ENCODE results near the gene ITGAX. TPM values are rescaled to one million over a fixed set of nuclear protein-coding genes. Genes with fewer than 3 reads are reported as not detected.

ITGAX gene
- total and polyA plus RNA-seq, 10 of the 15 experiments (the other 5 are each of a cell fraction or from before 2014, with no cell fraction given) = 1.6 to 37.9 (median 17.9) TPM

GRCh38 chr16:31332544-31332943 lies 22.4 kb upstream of the ITGAX start:
- POLR2A ChIA-PET = no interaction called here
- BruUV-seq (replicated peaks) = no TSS peak
- no peaks in the 10 kb centered on the region for H3K79me2 ChIP-seq (ENCODE audit: control insufficient read depth, insufficient read depth, low read length)
- no peak overlapping the region for H3K27ac ChIP-seq (ENCODE audit: control insufficient read depth, insufficient read depth)
- no peaks in the 10 kb centered on the region for H3K9me3 ChIP-seq (replicated peaks; ENCODE audit: control insufficient read depth, insufficient read depth, low read length)
- no peak overlapping the region for H3K4me2 ChIP-seq (ENCODE audit: control insufficient read depth, insufficient read depth)
- no peaks in the 10 kb centered on the region for H4K20me1 ChIP-seq (ENCODE audit: control insufficient read depth, insufficient read depth)
- CTCF ChIA-PET = interaction anchor here (1.1 to 2.7 kb wide), 7 partner anchors 31 to 379 kb away, joined by 3 to 9 read pairs (median 8); no protein-coding TSS in a partner anchor
- no peak for TF ChIP-seq STAT3 (IDR thresholded peaks at IDR 0.05; ENCODE audit: low read depth, low read length)
- no peak for TF ChIP-seq PRDM15 (CRISPR knock-in tag; IDR thresholded peaks at IDR 0.05)
- no peak for TF ChIP-seq FOS (IDR thresholded peaks at IDR 0.05; ENCODE audit: borderline replicate concordance, extremely low read depth, insufficient read length)
- no peaks in the 10 kb centered on the region for H3K27me3 ChIP-seq (replicated peaks in 1 of 2; ENCODE audit: control insufficient read depth in 2 of 2, insufficient read depth in 2 of 2, low read length in 1 of 2)
- DNase-seq (ENCODE audit: low read depth, low spot score) (no peak), ATAC-seq (no peak), FAIRE-seq (no peak)
- in situ Hi-C loops (cut with MboI) = no loop called here
- SMC1A ChIA-PET (ENCODE audit: uncharacterized antibody, unreplicated experiment) = interaction anchor here (0.5 to 2.4 kb wide), 5 partner anchors 51 to 301 kb away, joined by 3 to 13 read pairs (median 4); no protein-coding TSS in a partner anchor
- H3K9ac ChIP-seq (ENCODE audit: control insufficient read depth, insufficient read depth, low read length) = no peak overlapping the region
- RAD21 ChIA-PET (ENCODE audit: unreplicated experiment) = interaction anchor here (1.4 to 2.7 kb wide), 3 partner anchors 12 to 306 kb away, joined by 3 to 11 read pairs (median 7); partner anchors contain the start of gene PYCARD
- H3K4me1 ChIP-seq (ENCODE audit: control insufficient read depth, insufficient read depth, low read length) = peaks cover 2% of the 10 kb centered on the region; the same call in 1 of the 2 replicates
- intact Hi-C loops (cut with micrococcal nuclease; ENCODE audit: unreplicated experiment) = loop anchor here (5.0 kb wide), 1 partner anchor 130 kb away; the partner anchor contains the start of gene PYCARD
- WGBS (ENCODE audit: insufficient coverage, insufficient replicate concordance, low lambda C conversion rate, missing lambda C conversion rate) = 83% methylated on average over 4 of the region's 4 CpGs
- no peaks in the 10 kb centered on the region for H3K36me3 ChIP-seq (ENCODE audit: control insufficient read depth in 2 of 2, insufficient read depth in 2 of 2, low read length in 1 of 2)
- no peak overlapping the region for H2AFZ ChIP-seq (ENCODE audit: control insufficient read depth, low read depth, low read length)
- no peak overlapping the region for H3K4me3 ChIP-seq

All from GM12878 (cell line).